Neural progenitor cell (in vitro differentiated cells): ENCODE measurements around the gene RAB11FIP3. TPM values are rescaled to one million over a fixed set of nuclear protein-coding genes. Genes with fewer than 3 reads are reported as not detected.
"Not testable (repeated sequence)": the region's sequence is repeated elsewhere in the genome, so short reads cannot be mapped to it uniquely, and the experiment has no call there.

Experiments
- DNase-seq: peaks from one replicate; pipeline ENCODE4 v3.0.0-alpha.2; 2016; ENCODE audit warnings: low spot score
- H2AFZ ChIP-seq: fragments of 200-600 bp; sonication (generic); replicated peaks from 2 replicates; pipeline ENCODE4 v1.6.1; 2016; ENCODE audit warnings: antibody characterized with exemption
- H3F3A ChIP-seq: fragments of 200-600 bp; sonication (generic); 2 replicates; pipeline ENCODE4 v1.6.1; 2016; ENCODE audit warnings: antibody characterized with exemption, low read depth
- H3K27ac ChIP-seq: fragments of 200-600 bp; sonication (generic); 2 replicates; pipeline ENCODE4 v1.5.1; 2016; ENCODE audit warnings: mild to moderate bottlenecking
- H3K27me3 ChIP-seq: fragments of 200-600 bp; sonication (generic); 2 replicates; pipeline ENCODE4 v1.6.1; 2016; ENCODE audit warnings: mild to moderate bottlenecking, moderate library complexity
- H3K36me3 ChIP-seq: fragments of 200-600 bp; sonication (generic); 2 replicates; pipeline ENCODE4 v1.5.1; 2016
- H3K4me1 ChIP-seq: fragments of 200-600 bp; sonication (generic); 2 replicates; pipeline ENCODE4 v1.6.1; 2016; ENCODE audit warnings: mixed run types
- H3K4me2 ChIP-seq: fragments of 200-600 bp; sonication (generic); 2 replicates; pipeline ENCODE4 v1.6.1; 2016
- H3K4me3 ChIP-seq: fragments of 200-600 bp; sonication (generic); 2 replicates; pipeline ENCODE4 v1.5.1; 2016
- H3K79me2 ChIP-seq: fragments of 200-600 bp; sonication (generic); 2 replicates; pipeline ENCODE4 v1.6.1; 2016; ENCODE audit warnings: low read depth
- H3K9ac ChIP-seq: fragments of 200-600 bp; sonication (generic); 2 replicates; pipeline ENCODE4 v1.6.1; 2016
- H3K9me3 ChIP-seq: fragments of 200-600 bp; sonication (generic); 2 replicates; pipeline ENCODE4 v1.5.1; 2016; ENCODE audit warnings: low read depth
- H4K20me1 ChIP-seq: fragments of 200-600 bp; sonication (generic); 2 replicates; pipeline ENCODE4 v1.6.1; 2016; ENCODE audit warnings: low read depth
- H3K27ac Mint-ChIP-seq: 3 replicates; pipeline ENCODE4 v1.8.0; 2021; ENCODE audit warnings: mixed read lengths
- H3K27me3 Mint-ChIP-seq: 2 replicates; pipeline ENCODE4 v1.8.0; 2022; ENCODE audit warnings: low read depth, mild to moderate bottlenecking, inconsistent platforms, moderate library complexity, mixed read lengths; ENCODE audit not compliant: insufficient read depth
- H3K36me3 Mint-ChIP-seq: 3 replicates; pipeline ENCODE4 v1.8.0; 2021; ENCODE audit warnings: mixed read lengths
- H3K4me1 Mint-ChIP-seq: 3 replicates; pipeline ENCODE4 v1.8.0; 2021; ENCODE audit warnings: mixed read lengths
- H3K4me3 Mint-ChIP-seq: 3 replicates; pipeline ENCODE4 v1.8.0; 2021; ENCODE audit warnings: mild to moderate bottlenecking, moderate library complexity, mixed read lengths
- H3K9me3 Mint-ChIP-seq: 3 replicates; pipeline ENCODE4 v1.8.0; 2020; ENCODE audit warnings: mixed read lengths
- EZH2 ChIP-seq: fragments of 200-600 bp; sonication (generic); IDR thresholded peaks from 2 replicates; pipeline ENCODE4 v1.6.1; 2017; ENCODE audit warnings: antibody characterized with exemption, mild to moderate bottlenecking, moderate library complexity
- EZH2phosphoT487 ChIP-seq: fragments of 200-600 bp; sonication (generic); IDR thresholded peaks from 2 replicates; pipeline ENCODE4 v1.6.1; 2017; ENCODE audit warnings: antibody characterized with exemption
- total RNA-seq: library from RNA; depleted of rRNA; stranded (reverse); fragments of >200 nt; gene quantifications from 2 replicates; pipeline ENCODE4 v1.2.3, GENCODE V29; 2015; ENCODE audit warnings: low replicate concordance
- TF ChIP-seq, protein P1 (sequence below): fragments of 200-600 bp; sonication (generic); IDR thresholded peaks from 2 replicates; pipeline ENCODE4 v1.5.1; 2017; ENCODE audit warnings: antibody characterized with exemption, mild to moderate bottlenecking

The RAB11FIP3 gene
- total RNA-seq, 1 donor from 2014 or later: 15.5 TPM

- Histone ChIP-seq H3F3A (peaks cover 17% of the 10 kb centered on the region), H3K27ac (no peak overlapping the region), H3K4me1 (peaks cover 15% of the 10 kb centered on the region), H2AFZ (no peak overlapping the region), H3K79me2 (peaks cover 23% of the 10 kb centered on the region), H4K20me1 (peaks cover 34% of the 10 kb centered on the region), H3K36me3 (no peaks in the 10 kb centered on the region), H3K4me2 (no peak overlapping the region), H3K9ac (no peak overlapping the region), H3K27me3 (peaks cover 7% of the 10 kb centered on the region), H3K4me3 (no peak overlapping the region), H3K9me3 (no peaks in the 10 kb centered on the region)
- peaks cover 8% of the 10 kb centered on the region for H3K4me1 Mint-ChIP-seq
- TF ChIP-seq EZH2: no peak
- H3K4me3 Mint-ChIP-seq: no peak overlapping the region
- peaks cover 7% of the 10 kb centered on the region for H3K27me3 Mint-ChIP-seq
- no peak for DNase-seq
- H3K9me3 Mint-ChIP-seq: no peaks in the 10 kb centered on the region
- H3K36me3 Mint-ChIP-seq: no peaks in the 10 kb centered on the region
- H3K27ac Mint-ChIP-seq: no peak overlapping the region
These were observed 48.0 kb upstream of the RAB11FIP3 start for GRCh38 chr16:377419-377951.

DNA sequence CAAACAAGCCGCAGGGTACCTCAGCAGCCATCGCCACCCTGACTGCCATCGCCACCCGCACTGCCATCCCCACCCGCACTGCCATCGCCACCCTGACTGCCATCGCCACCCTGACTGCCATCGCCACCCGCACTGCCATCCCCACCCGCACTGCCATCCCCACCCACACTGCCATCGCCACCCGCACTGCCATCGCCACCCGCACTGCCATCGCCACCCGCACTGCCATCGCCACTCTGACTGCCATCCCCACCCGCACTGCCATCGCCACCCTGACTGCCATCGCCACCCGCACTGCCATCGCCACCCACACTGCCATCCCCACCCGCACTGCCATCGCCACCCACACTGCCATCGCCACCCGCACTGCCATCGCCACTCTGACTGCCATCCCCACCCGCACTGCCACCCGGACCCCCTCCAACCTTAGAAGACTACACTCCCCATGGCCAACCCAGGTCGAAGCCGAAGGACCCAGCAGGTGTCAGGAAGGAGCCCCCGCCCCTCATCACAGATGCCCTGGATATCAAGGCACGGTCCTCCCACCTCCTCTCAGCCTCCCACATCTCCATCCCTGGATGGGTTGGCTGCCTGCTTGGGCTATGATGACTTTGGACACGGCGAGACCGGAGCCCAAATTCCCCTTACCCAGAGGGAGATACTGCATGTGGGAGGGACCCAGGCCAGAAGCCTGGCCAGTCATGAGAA, 47.2 kb upstream of the RAB11FIP3 start:
- Histone ChIP-seq H4K20me1 (peaks cover 42% of the 10 kb centered on the region), H3K27me3 (peaks cover 15% of the 10 kb centered on the region), H3K79me2 (peaks cover 23% of the 10 kb centered on the region), H3K4me1 (peaks cover 21% of the 10 kb centered on the region), H3F3A (peaks cover 24% of the 10 kb centered on the region)
- Mint-ChIP-seq H3K4me3 (peak overlapping the region; percentile 38), H3K27me3 (peaks cover 12% of the 10 kb centered on the region), H3K4me1 (peaks cover 16% of the 10 kb centered on the region)
- H3K27ac Mint-ChIP-seq, H3K36me3 ChIP-seq, H3K9ac ChIP-seq, H3K4me3 ChIP-seq, H3K9me3 ChIP-seq, H3K4me2 ChIP-seq, H3K36me3 Mint-ChIP-seq, H2AFZ ChIP-seq, H3K27ac ChIP-seq, DNase-seq, H3K9me3 Mint-ChIP-seq: not testable (repeated sequence)

- DNase-seq: no peak
- Histone ChIP-seq H3F3A (peaks cover 30% of the 10 kb centered on the region), H3K9me3 (no peaks in the 10 kb centered on the region), H4K20me1 (peaks cover 45% of the 10 kb centered on the region), H3K79me2 (peaks cover 23% of the 10 kb centered on the region), H3K4me3 (no peak overlapping the region), H2AFZ (no peak overlapping the region), H3K27me3 (peaks cover 20% of the 10 kb centered on the region), H3K27ac (no peak overlapping the region), H3K4me1 (peaks cover 27% of the 10 kb centered on the region), H3K4me2 (peak overlapping the region; percentile 31), H3K9ac (no peak overlapping the region), H3K36me3 (no peaks in the 10 kb centered on the region)
- H3K9me3 Mint-ChIP-seq: no peaks in the 10 kb centered on the region
- peak overlapping the region; percentile 38 for H3K4me3 Mint-ChIP-seq
- peaks cover 13% of the 10 kb centered on the region for H3K27me3 Mint-ChIP-seq
- H3K27ac Mint-ChIP-seq: no peak overlapping the region
- TF ChIP-seq, protein P1, sequence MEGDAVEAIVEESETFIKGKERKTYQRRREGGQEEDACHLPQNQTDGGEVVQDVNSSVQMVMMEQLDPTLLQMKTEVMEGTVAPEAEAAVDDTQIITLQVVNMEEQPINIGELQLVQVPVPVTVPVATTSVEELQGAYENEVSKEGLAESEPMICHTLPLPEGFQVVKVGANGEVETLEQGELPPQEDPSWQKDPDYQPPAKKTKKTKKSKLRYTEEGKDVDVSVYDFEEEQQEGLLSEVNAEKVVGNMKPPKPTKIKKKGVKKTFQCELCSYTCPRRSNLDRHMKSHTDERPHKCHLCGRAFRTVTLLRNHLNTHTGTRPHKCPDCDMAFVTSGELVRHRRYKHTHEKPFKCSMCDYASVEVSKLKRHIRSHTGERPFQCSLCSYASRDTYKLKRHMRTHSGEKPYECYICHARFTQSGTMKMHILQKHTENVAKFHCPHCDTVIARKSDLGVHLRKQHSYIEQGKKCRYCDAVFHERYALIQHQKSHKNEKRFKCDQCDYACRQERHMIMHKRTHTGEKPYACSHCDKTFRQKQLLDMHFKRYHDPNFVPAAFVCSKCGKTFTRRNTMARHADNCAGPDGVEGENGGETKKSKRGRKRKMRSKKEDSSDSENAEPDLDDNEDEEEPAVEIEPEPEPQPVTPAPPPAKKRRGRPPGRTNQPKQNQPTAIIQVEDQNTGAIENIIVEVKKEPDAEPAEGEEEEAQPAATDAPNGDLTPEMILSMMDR: no peak
- peaks cover 21% of the 10 kb centered on the region for H3K4me1 Mint-ChIP-seq
- H3K36me3 Mint-ChIP-seq: no peaks in the 10 kb centered on the region
These were observed 46.6 kb upstream of the RAB11FIP3 start for GRCh38 chr16:378821-379182.

DNA sequence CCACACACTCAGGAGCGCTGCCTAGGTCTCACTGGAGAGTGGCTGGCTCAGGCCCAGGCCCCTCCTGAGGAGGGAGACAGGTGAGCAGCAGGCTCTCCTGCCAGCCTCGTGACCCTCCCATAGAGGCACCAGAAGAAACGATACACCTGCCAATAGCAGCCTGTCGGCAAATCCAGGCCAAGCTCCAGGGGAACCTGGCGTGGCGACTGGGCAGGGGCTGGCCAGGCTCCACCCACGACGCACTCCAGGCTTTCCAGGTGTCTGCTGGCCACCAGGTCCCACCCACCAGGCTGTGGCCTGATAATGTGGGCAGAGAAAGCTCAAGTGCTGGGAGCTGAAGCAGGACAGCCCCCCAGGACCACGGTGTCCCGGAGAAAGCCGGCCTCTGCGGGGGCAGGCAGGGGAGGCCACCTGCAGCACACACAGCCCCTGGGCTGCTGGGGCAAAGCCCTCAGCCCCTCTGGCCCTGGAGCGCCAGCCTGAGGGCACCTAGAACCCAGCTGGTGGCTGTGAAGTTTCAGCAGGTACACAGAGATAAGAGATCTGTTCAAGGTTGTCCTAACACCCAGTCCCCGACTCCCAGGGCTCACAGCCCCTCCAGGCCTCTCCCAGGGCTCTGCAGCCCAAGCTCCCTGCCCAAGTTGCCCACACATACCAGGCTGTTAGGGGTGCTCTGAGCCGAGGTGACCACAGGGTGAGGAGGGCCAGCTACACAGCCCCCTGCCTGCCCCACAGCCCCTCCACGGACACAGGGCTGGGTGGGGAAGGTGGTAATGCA, 46.1 kb upstream of the RAB11FIP3 start:
- Histone ChIP-seq H3K4me3 (no peak overlapping the region), H3K27me3 (peaks cover 26% of the 10 kb centered on the region), H3K79me2 (peaks cover 23% of the 10 kb centered on the region), H3K36me3 (no peaks in the 10 kb centered on the region), H3K27ac (no peak overlapping the region), H3K9me3 (no peaks in the 10 kb centered on the region), H4K20me1 (peaks cover 50% of the 10 kb centered on the region), H3K4me1 (peaks cover 30% of the 10 kb centered on the region), H2AFZ (no peak overlapping the region), H3K9ac (no peak overlapping the region), H3F3A (peaks cover 35% of the 10 kb centered on the region), H3K4me2 (peak overlapping the region; percentile 31)
- no peak for DNase-seq
- TF ChIP-seq EZH2 (no peak), EZH2phosphoT487 (no peak)
- TF ChIP-seq, protein P1: no peak
- H3K27me3 Mint-ChIP-seq: peaks cover 13% of the 10 kb centered on the region
- H3K9me3 Mint-ChIP-seq: no peaks in the 10 kb centered on the region
- no peak overlapping the region for H3K27ac Mint-ChIP-seq
- peak overlapping the region; percentile 86 for H3K4me3 Mint-ChIP-seq
- peaks cover 27% of the 10 kb centered on the region for H3K4me1 Mint-ChIP-seq
- no peaks in the 10 kb centered on the region for H3K36me3 Mint-ChIP-seq
